IPS DF 6.9 (cell line): ENCODE results near the gene METTL16.
A peak's percentile ranks its signal among the peaks of the same experiment; 100 is the strongest.

ENCODE experiments used
- DNase-seq: peaks from one replicate; pipeline ENCODE4 v3.0.0-alpha.2; 2013; ENCODE audit warnings: low read depth, low spot score
- H3K27ac ChIP-seq: one replicate; pipeline ENCODE4 v1.5.1; 2013; ENCODE audit warnings: low read length, control low read depth
- H3K27me3 ChIP-seq: 2 replicates; pipeline ENCODE4 v1.6.1; 2013; ENCODE audit warnings: mild to moderate bottlenecking, low read length; ENCODE audit not compliant: control insufficient read depth, insufficient read depth
- H3K36me3 ChIP-seq: 2 replicates; pipeline ENCODE4 v1.6.1; 2013; ENCODE audit warnings: low read length; ENCODE audit not compliant: control insufficient read depth, insufficient read depth
- H3K4me1 ChIP-seq: 2 replicates; pipeline ENCODE4 v1.6.1; 2013; ENCODE audit warnings: low read length; ENCODE audit not compliant: control insufficient read depth, insufficient read depth
- H3K4me3 ChIP-seq: 2 replicates; pipeline ENCODE4 v1.5.1; 2013; ENCODE audit warnings: mild to moderate bottlenecking, low read length
- H3K9me3 ChIP-seq: 2 replicates; pipeline ENCODE4 v1.6.1; 2013; ENCODE audit warnings: low read length, inconsistent platforms; ENCODE audit not compliant: control insufficient read depth, insufficient read depth
- WGBS: extraction: QIAGEN DNeasy Blood & Tissue Kit; methylation state at CpG from one replicate; pipeline ENCODE4 v1.1.7; 2013; ENCODE audit warnings: mixed read lengths, missing lambda C conversion rate; ENCODE audit not compliant: insufficient read length, insufficient coverage; 5-methylcytosine and 5-hydroxymethylcytosine counted together

Gene METTL16

DNA sequence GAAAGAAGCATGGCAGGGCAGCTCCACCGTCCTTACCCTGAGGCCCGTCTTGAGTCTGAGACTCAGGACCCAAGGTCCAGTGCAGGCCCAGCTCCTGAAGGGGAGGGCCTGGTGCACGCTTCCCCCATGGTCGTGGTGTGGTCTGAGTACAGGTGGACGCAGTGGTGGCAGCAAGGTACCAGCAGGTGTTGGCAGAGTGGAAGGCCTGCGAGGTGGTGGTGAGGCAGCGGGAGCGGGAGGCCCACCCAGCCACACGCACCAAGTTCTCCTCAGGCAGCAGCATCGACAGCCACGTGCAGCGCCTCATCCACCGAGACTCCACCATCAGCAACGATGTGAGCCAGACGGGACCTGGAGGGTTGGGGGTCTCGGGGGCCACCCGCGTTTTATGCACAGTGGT, 138.5 kb downstream of the METTL16 start:
- H3K4me3 ChIP-seq, result no peak overlapping the region
- DNase-seq, result no peak
- no peak overlapping the region for H3K27ac ChIP-seq
- no peaks in the 10 kb centered on the region for H3K27me3 ChIP-seq
- H3K4me1 ChIP-seq, result no peaks in the 10 kb centered on the region; the same call in 1 of the 2 replicates
- no peaks in the 10 kb centered on the region for H3K9me3 ChIP-seq
- H3K36me3 ChIP-seq, result peaks cover 10% of the 10 kb centered on the region; the same call in 1 of the 2 replicates
- no CpG with 5 or more reads among the region's 18 CpGs for WGBS

DNA sequence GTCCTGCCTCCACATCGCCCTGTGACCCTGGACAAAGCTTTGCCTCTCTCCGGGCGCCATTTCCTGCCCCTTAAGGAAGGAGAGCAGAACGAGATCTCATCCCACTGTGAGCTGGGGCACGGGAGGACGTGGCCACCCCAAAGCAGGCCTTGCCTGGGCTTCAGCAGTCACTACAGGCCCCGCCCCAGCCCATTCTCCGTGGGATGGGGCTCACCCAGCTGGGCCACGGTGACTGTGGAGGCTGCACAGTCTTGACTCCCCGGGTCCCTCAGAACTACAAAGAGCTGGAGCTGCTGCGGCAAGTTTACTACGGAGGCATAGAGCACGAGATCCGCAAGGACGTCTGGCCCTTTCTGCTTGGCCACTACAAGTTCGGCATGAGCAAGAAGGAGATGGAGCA, 139.0 kb downstream of the METTL16 start:
- no CpG with 5 or more reads among the region's 16 CpGs for WGBS
- Histone ChIP-seq H3K27ac (no peak overlapping the region), H3K27me3 (no peaks in the 10 kb centered on the region), H3K9me3 (no peaks in the 10 kb centered on the region), H3K4me3 (no peak overlapping the region), H3K4me1 (no peaks in the 10 kb centered on the region; the same call in 1 of the 2 replicates), H3K36me3 (peaks cover 10% of the 10 kb centered on the region; the same call in 1 of the 2 replicates)
- no peak for DNase-seq

DNA sequence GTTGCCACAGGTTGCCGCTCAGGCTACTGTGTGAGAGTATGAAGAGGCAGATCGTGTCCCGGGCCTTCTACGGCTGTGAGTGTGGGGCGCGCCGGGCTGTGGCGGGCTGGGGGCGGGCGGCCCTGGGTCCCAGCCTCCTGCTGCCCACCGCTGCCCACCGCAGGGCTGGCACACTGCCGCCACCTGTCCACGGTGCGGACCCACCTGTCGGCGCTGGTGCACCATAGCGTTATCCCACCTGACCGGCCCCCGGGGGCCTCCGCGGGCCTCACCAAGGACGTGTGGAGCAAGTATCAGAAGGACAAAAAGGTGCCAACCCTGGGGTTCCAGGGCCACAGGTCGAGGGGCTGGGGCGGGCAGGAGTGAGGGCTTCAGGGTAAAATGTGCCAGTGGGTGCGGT, 139.5 kb downstream of the METTL16 start:
- no peaks in the 10 kb centered on the region for H3K9me3 ChIP-seq
- H3K27me3 ChIP-seq, result no peaks in the 10 kb centered on the region
- H3K36me3 ChIP-seq, result peaks cover 10% of the 10 kb centered on the region; the same call in 1 of the 2 replicates
- DNase-seq, result no peak
- WGBS, result no CpG with 5 or more reads among the region's 26 CpGs
- no peak overlapping the region for H3K27ac ChIP-seq
- no peak overlapping the region for H3K4me3 ChIP-seq
- H3K4me1 ChIP-seq, result no peaks in the 10 kb centered on the region; the same call in 1 of the 2 replicates

DNA sequence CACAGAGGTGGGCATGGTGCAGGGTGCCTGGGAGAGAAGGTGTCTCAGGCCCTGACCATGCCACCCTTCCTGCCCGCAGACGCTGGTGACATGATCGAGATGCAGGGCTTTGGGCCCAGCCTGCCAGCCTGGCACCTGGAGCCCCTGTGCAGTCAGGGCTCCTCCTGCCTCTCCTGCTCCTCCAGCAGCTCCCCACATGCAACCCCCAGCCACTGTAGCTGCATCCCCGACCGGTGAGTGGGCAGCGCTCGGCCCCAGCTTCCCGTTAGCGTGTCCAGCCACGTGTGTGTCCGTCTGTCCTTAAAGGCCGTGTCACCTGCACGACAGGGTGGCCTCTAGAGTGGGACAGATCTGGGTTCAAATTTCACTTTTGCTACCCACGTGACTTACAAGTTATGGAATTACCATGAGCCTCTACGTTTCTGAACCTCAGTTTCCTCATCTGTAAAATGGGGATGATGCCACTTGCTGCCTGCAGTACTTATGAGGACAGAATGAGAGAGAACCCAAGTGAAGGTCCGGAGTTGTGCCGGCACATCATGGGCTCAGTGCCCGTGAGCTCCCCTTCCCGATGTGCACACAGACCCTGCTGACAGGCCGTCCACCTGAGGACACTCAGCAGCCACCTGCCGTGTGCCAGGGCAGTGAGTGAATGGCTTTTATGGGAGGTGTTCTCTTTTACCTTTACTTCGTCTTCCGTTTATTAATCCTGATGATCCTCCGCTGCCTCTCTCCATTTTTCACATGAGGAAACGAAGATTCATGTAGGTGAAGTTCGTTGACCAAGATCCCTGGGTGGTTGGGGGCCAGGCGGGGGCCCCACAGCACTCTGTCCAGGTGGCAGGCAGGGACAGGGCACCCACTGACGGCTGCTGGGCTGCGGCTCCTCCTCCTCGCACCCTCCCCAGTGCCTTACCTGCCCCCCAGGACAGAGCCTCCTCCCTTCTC, 140.2 kb downstream of the METTL16 start:
- Histone ChIP-seq H3K4me3 (no peak overlapping the region), H3K4me1 (no peaks in the 10 kb centered on the region; the same call in 1 of the 2 replicates), H3K27me3 (no peaks in the 10 kb centered on the region), H3K36me3 (peaks cover 5% of the 10 kb centered on the region; the same call in 1 of the 2 replicates), H3K9me3 (no peaks in the 10 kb centered on the region), H3K27ac (no peak overlapping the region)
- WGBS, result no CpG with 5 or more reads among the region's 30 CpGs
- no peak for DNase-seq

DNA sequence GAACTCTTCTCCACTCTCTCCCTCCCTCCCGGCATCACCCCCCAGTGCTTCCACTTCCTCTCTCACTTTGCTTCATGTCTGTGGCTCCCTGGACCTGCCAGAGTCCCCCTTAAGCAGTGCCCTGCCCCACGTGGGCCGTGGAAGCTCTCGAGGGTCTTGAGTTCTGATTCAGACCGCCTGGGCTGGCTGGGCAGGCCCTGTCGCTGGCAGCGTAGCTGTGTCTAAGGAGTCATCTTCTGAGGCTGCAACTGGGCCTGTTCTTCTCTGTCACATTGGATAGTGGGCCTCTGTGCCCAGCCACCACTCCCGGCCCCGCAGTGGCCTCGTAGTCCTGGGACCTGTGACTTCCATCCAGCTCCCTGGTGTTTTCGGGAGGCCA, 141.5 kb downstream of the METTL16 start:
- no peaks in the 10 kb centered on the region for H3K9me3 ChIP-seq
- no peak for DNase-seq
- no peak overlapping the region for H3K4me3 ChIP-seq
- no CpG with 5 or more reads among the region's 11 CpGs for WGBS
- peaks cover 3% of the 10 kb centered on the region; the same call in 1 of the 2 replicates for H3K36me3 ChIP-seq
- no peaks in the 10 kb centered on the region; the same call in 1 of the 2 replicates for H3K4me1 ChIP-seq
- H3K27me3 ChIP-seq, result no peaks in the 10 kb centered on the region
- no peak overlapping the region for H3K27ac ChIP-seq

DNA sequence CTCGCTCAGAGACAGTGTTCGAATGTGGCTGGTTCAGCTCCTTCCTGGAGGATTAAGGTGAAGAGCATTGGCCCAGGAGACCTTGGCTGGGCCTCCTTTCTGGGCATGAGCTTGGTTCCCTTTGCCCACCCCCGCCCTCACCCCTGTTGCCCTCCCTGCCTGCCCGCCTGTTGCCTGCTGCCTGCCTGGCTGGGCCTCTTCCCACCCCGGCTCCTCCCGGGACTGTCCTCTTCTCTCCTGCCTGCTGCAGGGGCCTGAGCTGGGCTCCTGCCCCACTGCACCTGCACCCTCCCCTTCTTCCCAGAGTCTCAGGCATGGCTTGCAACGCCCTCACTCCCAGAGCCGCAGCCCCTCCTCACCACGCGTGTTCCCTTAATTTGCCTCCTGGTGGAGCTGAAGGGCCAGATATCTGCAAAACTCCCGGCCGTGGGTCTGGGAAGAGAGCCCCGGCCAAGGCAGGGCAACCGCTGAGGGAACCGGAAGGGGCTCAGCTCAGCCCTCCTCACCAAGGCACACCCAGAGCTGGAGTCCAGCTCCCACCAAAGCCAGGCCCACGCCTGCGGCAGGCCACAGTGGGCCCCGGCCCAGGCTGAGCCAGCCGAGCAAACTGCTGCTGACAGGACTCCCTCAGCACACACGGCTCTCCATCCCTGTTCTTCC, 142.0 kb downstream of the METTL16 start:
- Histone ChIP-seq H3K4me3 (no peak overlapping the region), H3K4me1 (no peaks in the 10 kb centered on the region; the same call in 1 of the 2 replicates), H3K27me3 (no peaks in the 10 kb centered on the region), H3K9me3 (no peaks in the 10 kb centered on the region), H3K36me3 (0 out of 2 replicates have a peak, but pooled peaks cover 3% of the 10 kb centered on the region), H3K27ac (no peak overlapping the region)
- WGBS, result no CpG with 5 or more reads among the region's 20 CpGs
- DNase-seq, result no peak

DNA sequence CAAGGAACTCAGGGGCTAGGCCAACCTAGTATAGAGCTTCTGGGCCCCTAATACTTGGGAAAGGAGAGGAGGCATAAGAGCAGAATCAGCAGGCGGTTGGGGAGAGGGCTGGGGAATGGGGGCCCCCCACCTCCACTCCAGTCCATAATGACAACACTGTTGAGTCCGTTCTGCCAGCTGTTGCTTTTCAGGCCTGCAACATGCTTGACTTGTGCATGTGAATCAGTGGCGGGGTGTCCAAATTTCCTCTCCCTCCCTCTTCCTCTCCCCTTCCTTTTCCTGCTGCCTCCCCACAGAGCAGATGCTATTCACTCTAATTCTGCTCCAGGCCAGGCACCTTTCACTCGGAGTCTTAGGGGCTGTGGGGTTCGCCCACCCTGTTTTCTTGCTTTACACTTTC, 142.6 kb downstream of the METTL16 start:
- Histone ChIP-seq H3K27ac (no peak overlapping the region), H3K36me3 (0 out of 2 replicates have a peak, but pooled peaks cover 5% of the 10 kb centered on the region), H3K27me3 (no peaks in the 10 kb centered on the region), H3K9me3 (no peaks in the 10 kb centered on the region), H3K4me3 (no peak overlapping the region), H3K4me1 (no peaks in the 10 kb centered on the region; the same call in 1 of the 2 replicates)
- no CpG with 5 or more reads among the region's 5 CpGs for WGBS
- no peak for DNase-seq

DNA sequence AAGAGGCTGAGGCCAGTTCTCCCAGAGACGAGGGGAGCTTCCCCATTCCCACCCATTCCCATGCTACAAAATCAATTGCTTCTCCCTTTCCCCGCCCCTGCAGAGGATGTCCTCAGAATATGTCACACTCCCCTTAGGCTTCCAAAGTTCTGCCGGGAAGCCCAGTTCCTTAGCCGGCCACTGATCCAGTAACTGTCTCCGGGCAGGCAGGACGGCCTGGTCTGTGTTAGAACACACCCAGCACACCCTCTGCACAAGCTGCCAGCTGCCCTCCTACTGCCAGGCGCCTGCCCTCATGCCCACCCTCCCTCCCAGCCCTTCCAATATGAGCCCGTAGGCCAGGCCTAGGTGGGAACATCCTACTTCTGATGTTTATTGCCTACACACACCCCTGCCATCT, 143.3 kb downstream of the METTL16 start:
- 0 out of 2 replicates have a peak, but pooled peaks cover 5% of the 10 kb centered on the region for H3K36me3 ChIP-seq
- no CpG with 5 or more reads among the region's 8 CpGs for WGBS
- DNase-seq, result no peak
- H3K27me3 ChIP-seq, result no peaks in the 10 kb centered on the region
- no peak overlapping the region for H3K27ac ChIP-seq
- no peaks in the 10 kb centered on the region for H3K9me3 ChIP-seq
- no peaks in the 10 kb centered on the region; the same call in 1 of the 2 replicates for H3K4me1 ChIP-seq
- no peak overlapping the region for H3K4me3 ChIP-seq

DNA sequence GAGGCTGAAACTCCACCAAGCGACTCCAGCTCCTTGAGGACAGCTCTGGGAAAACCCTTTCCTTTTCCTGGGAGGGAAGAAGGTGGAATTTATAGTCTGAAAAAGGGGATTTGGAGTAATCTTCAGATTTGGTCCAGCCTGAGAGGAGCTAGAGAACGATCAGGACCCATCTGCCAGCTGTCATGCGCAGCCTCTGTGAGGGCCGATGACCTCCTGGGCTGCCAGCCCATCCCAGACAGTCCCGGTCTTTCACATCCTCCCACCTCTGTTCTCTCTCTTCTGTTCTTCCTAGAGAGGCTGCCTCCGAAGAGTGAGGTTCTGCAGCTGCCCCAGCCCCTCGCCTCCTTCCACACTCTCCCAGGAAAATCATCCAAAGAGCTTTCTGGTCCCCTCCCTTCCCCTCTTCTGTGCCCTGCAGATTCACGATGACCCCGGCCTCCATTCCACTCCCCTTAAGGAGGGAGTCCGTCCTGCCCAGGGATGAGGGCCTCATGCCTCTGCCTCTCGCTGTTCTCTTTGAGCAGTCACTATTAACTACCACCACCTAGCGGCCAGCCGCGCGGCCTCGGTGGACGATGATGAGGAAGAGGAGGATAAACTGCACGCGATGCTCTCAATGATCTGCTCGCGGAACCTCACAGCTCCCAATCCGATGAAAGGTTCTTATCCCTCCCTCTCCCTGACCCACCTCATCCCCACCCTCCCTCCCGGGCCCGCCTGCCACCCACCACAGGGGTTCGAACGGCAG, 144.8 kb downstream of the METTL16 start:
- Histone ChIP-seq H3K4me1 (no peaks in the 10 kb centered on the region; the same call in 1 of the 2 replicates), H3K27ac (no peak overlapping the region), H3K36me3 (peaks cover 6% of the 10 kb centered on the region; the same call in 1 of the 2 replicates), H3K4me3 (no peak overlapping the region), H3K9me3 (no peaks in the 10 kb centered on the region), H3K27me3 (no peaks in the 10 kb centered on the region)
- peak; percentile 27 for DNase-seq
- no CpG with 5 or more reads among the region's 26 CpGs for WGBS
